SKM-1 (cell line): ENCODE results near the gene CGRRF1.

Experiments
- DNase-seq: peaks from one replicate; lab custom pipeline; 2025; ENCODE audit not compliant: unreplicated experiment; lab: John Stamatoyannopoulos, UW

CGRRF1 gene

DNA sequence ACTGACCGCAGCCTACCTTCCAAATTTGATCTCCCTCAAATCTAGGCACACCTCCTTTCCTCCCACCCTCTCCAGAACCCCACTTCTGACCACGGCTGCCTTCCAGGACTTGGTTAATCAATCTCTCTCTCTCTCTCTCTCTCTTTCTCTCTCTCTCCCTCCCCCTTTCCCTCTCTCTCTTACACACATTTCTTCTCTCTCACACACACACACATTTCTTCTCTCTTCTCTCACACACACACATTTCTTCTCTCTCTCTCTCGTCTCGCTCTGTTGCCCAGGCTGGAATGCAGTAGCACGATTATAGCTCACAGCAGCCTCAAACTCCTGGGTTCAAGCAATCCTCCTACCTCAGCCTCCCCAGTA lies 20.4 kb upstream of the CGRRF1 start:
- no peak for DNase-seq

DNA sequence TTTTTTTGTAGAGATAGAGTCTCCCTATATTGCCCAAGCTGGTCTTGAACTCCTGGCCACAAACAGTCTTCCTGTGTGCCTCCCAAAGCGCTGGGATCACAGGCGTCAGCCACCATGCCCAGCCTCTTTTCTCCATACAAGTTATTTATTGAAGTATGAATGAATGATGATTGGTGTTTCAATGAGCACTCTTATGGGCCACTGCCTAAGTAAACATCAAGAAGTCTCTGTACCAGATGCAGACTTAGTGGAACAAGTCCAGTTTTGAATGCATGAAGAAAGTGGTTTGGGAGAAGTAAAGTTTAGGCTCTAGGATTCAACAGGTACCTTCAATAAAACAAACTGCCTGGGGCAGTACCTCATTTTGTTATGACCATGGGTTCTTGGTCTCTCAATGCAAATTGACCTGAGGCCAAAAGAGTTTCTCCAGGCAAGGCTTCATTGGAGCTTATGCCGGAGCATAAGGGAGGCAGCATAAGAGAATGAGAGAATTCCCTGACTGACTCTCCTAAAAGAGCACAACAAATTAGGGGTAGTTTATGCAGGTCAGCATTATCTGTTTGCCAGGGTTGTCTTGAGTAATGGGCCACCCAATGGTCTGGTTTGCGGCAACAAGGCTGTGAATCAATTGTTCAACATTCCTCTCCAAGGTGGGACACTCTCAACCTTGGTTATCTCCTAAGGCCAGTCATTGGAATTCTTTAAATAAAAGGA lies 19.8 kb upstream of the CGRRF1 start:
- no peak for DNase-seq

DNA sequence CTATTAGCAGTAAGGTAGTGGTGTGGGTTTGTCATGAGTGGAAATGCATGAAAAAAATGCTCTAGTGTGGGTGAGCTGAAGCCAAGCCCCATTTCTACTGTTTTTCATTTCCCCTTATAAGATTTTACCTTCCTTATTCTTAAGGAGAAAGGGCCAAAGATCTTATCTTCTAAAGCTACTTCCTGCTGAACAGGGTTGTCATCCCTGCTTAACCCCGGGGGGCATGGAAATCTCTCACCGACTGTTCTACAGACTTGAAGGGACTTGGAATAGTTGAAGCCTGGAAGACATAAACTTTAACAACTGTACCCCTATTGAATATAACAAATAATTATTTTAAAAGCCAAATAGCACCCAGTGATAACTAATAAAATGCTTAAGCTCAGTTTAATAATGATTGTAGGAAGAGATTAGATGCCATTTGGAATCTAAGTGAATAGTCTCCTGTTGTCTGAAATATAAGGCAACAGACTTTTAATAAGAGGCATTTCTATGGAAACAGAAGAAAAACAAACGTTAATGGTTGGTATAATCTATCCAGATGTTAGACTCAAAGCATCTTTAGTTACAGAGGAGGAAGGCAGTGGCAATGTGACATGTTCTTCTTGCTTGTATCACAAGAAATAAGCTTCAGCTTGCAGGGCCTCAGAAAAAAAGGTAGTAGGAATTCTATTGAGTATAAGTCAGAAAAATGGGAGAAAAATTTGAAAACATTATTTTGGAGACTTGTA lies 19.1 kb upstream of the CGRRF1 start:
- no peak for DNase-seq

DNA sequence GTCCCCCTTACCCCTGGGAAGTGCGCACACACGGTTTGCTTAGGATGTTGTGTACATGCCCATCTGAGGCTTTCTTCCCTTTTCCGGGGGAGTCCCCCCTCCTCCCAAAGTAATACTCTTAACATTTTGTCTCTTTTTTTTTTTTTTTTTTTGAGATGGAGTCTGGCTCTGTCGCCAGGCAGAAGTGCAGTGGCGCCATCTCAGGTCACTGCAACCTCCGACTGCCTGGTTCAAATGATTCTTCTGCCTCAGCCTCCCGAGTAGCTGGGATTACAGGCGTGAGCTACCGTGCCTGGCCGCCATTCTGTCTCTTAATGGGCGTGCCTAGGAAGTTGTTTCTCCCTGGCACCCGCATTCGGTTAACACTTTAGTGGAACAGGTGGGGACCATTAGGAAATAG lies 16.4 kb upstream of the CGRRF1 start:
- no peak for DNase-seq

DNA sequence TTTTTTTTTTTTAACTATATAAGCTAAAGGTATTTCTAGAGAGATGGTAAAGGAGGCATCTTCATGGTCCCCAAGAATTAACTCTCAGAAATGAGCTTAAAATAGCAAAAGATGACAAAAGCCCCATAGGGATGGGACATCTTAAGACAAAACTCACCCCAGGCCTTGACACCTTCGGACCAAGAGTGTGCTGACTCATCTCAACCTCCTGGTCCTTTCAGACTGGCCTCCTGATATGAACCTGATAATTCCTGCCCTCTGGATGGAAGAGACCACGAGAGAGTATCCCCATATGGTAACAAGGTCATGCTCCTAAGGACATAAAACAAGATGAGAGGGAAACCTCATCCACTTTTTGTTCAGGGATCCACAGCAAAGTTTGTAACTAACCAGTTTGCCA lies 12.5 kb upstream of the CGRRF1 start:
- DNase-seq, result no peak

DNA sequence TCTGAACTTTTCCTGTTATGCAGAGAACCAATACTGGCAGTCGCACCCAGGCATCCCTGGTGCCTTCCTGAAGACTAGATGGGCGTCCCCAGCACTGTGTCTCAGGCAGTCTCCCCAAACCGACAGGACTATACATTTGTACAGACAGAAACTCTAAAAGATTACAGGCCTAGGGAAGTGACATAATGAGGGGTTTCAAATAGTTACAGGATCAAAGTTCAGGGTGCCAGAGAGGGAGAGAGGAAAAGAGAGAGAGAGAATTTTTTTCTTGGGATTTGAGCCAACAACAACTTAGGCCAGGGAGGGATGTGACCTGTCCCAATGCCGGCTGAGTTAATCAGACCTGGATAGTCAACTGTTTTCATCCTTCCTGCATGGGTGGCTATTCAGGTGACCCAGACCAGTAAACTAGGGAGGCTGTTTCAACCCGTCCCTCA lies 11.6 kb upstream of the CGRRF1 start:
- DNase-seq, result no peak

DNA sequence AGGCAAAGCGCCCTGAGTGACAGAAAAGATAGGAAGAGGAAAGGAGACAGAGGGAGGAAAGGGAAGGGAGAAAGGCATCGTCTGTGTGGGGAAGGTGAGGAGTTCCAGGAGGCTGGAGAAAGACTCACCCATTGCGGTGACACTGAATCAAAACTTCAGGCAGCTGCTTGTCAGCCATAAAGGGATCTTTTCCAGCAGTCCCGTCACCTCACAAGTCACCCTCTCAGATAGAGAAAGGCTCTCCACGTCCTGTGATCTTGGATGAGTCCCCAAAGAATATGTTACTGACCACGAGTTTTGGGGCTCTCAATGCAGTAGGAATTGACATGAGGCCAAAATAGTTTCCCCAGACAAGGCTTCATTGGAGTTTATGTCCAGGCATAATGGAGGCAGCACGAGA lies 11.1 kb upstream of the CGRRF1 start:
- DNase-seq, result no peak

DNA sequence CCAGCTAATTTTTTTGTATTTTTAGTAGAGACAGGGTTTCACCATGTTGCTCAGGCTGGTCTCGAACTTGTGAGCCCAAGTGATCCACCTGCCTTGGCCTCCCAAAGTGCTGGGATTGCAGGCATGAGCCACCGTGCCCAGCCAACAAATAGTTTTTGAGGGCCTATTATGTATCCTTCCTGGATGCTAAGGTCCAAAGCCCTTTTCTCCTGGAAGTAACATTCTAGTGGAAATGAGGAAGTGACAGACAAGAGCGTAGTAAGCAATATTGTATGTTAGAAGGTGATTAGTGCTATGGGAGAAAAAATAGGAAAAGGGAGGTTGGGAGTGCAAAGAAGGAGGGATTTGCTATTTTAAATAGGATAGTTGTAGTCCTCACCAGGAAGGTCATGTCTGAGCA lies 9.0 kb upstream of the CGRRF1 start:
- DNase-seq, result no peak

DNA sequence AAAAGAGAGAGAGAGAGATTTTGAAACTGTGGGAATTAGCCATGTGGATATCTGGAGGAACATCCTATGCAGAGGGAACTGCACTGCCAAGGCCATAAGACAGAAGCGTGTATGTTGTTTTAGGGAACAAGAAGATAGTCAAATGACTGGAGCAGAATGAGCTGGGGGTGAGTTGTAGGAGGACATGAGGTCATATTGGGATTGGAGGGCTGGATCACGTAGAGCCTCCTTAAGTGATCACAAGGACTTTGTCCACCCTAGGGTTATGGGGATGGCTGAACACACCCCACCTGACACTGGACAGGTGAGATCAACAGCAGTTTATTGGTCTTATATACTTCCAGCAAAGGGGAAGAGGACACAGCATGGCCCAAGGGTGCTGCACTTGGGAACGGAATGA lies 8.2 kb upstream of the CGRRF1 start:
- no peak for DNase-seq

DNA sequence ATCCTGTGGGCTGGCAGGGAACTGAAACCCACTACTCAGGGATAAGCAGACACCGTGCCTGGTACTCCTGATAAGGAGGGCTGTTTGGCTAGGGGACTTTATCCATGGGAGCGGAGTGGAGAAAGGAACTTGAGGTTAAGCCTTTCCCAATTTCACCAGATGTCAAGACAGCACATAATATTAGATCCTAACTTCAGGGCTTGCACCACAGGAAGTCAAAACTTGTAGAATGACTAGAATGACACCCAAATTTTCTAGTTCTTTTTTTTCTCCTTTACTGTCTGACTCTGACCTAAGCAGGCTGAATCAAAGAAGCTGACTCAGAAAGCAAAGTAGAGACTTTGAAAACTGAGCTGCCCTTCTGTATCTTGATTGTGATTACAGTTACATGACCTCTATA lies 7.1 kb upstream of the CGRRF1 start:
- no peak for DNase-seq

DNA sequence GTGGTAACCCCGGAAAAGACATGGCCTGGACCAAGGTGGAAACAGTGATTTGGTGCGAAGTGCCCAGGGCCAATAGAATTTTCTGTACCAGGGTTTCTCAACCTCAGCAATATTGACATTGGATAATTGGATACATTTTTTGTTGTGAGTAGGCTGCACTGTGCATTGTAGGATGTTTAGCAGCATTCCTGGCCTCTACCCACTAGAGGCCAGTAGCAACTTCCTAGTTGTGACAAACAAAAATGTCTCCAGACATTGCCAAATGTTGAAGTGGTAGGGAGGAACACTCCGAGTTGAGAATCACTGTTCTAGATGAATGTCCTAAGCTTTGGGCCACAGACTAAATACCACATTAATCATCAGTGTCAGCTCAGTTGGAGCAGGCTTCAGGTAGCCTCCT lies 6.2 kb upstream of the CGRRF1 start:
- DNase-seq, result no peak

DNA sequence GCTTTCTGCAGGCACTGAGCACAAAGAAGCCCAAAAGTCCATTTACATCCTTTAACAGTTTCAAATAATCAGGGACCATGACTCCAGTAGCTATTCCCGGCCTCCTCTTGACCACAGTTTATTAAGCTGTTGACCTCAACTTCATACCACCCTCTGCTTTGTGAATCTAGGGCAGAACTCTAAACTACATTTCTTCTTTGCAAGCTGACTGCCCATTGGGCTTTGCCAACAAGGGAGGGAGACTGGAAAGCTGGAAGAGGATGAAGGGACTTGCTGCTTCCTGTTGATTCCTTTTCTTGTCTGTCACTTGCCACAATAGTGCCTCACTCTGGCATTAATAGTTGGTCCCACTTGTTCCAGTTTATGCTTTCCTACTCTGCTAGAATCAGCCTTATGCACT lies 2.7 kb downstream of the CGRRF1 start:
- DNase-seq, result no peak

DNA sequence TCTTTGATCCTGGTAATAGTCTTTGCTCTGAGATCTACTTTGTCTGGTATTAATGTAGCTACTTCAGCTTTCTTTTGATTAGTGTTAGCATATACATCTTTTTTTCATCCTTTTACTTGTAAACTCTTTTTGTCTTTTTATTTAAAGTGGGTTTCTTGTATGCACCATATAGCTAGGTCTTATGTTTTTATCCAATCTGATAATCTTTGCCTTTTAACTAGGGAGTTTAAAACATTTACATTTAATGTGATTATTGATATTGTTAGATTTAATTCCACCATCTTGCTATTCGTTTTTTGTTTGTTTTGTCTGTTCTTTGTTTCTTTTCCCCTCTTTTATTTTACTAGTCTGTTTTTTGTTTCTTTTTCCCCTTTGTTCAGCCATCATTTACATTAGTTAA lies 6.0 kb downstream of the CGRRF1 start:
- no peak for DNase-seq

DNA sequence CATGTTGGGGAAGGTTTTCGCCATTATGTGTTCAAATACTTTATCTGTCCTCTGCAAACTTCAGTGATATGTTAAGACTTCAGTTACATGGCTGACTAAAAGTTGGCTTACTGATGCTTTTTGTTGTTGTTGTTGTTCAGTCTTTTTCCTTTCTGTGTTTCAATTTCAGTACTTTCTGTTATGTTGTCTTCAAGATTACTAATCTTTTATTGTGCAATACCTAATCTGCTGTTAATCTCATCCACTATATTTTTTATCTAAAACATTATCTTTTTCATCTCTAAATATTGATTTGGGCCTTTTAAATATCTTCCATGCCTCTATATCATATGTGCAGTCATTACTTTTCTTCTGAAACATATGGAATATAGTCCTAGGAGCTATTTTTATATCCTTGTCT lies 7.0 kb downstream of the CGRRF1 start:
- no peak for DNase-seq

DNA sequence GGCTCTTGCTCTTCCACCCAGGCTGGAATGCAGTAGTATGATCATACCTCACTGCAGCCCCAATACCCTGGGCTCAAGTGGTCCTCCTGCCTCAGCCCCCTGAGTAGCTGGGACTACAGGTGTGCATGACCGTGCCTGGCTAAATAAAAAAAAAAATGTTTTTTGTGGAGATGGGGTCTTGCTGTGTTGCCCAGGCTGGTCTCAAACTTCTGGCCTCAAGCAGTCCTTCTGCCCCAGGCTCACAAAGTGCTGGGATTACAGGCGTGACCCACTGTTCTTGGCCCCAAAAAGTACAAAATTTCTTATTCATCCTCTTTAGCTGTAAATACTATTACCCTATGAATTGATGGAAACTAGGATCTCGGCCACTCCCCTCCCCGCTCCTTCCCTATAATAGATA lies 14.7 kb downstream of the CGRRF1 start:
- DNase-seq, result no peak

DNA sequence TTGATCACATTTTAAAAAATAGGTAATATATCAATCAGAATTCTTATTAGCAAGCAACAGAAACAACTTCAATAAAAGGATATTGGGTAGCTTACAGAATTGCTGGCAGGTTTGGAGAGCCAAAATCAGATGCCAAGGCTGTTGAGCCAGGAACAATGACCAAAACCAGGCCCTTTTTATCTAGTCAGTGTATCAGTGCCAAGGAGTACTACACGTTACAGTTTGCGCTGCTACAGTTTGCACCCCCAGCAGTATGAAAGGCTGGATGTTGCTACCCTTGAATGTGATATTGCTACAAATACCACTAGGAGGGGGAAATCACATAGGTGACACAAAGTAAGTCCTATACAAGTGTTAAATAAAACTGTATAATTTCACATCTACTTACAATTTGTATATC lies 19.3 kb downstream of the CGRRF1 start:
- DNase-seq, result no peak

DNA sequence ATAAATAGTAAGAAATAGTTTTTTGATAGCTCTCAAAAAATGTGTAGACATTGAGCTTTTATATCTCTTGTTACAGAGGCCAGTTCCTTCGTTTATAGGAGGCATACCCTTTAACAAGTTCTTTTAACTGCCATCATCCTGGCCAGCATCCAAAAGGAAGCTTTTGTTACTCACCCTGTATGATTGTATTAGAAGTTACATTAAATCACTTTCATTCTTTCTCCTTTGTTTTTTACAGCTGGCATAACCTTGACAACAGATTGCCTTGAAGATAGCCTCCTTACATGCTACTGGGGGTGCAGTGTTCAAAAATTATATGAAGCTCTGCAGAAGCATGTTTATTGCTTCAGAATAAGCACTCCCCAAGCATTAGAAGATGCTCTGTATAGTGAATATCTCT lies 20.1 kb downstream of the CGRRF1 start:
- no peak for DNase-seq

DNA sequence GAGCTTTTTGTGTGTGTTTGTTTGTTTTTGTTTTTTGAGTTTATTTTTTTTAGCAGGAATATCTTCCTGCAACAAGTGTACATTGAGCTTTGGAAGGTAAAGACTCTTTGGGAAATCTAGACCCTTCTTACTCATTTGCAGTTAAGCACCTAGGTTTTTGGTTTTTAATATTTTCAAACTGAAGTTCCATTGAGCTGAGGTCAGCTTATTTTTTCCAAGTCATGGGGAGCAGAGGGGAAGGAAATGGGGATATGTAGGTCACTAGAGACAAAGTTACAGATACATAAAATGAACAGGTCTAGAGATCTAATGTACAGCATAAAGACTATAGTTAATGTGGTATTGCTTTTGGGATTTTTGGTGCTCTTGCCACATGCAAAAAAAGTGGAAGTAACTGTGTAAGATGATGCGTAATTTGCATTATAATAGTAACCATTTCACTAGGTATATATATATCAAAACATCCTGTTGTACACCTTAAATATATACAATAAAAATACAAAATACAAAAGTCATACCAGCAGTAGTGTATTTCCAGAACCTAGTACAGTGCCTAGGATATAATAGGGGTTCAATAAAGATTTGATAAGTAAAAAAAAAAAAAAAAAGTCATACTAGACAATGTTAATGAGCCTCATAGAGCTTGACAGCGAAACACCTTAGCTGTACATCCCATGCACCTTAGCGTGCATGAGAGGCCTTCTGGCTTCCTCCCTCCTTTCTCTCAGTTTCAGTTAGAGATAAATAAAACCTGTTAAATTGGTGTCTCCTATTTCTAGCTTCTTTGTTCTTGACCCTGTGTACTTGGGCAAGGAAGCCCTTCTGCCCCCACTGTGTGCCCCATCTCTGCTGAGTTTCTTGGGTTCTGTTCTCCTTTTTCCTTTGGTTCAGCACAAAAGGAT lies 22.7 kb downstream of the CGRRF1 start:
- no peak for DNase-seq

DNA sequence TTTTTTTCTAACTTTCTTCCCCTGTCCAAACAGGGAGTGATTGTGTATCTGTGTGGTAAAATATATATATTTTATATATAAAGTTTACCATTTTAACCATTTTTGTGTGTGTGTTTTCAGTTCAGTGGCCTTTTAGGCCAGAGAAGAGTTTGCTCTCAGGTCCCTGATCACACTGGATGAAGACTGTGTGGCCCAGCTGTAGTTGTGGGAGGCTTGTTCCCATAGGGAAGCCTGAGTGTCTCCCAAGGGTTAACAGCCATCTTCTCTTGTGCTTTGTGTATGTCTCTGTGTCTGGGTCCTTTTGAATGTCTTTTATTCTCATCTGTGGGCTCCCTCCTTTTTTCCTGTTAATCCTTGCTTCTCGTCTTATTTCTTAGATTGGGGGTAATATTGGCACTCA lies 23.4 kb downstream of the CGRRF1 start:
- no peak for DNase-seq

DNA sequence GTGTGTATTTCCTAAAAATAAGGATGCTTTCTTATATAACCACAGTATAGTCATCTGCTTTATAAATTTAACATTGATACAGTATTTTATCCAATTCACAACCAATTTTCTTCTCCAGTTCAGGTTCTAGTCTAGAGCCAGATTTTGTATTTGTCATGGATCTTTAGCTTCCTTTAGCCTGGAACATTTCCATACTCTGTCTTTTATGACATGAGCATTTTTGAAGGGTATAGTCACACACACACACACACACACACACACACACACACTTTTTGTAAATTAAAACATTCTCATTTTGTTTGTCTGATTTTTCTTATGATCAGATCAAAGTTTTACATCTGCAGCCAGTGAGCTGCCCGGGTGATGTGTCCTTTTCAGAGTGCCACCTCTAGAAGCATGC lies 25.4 kb downstream of the CGRRF1 start:
- no peak for DNase-seq

DNA sequence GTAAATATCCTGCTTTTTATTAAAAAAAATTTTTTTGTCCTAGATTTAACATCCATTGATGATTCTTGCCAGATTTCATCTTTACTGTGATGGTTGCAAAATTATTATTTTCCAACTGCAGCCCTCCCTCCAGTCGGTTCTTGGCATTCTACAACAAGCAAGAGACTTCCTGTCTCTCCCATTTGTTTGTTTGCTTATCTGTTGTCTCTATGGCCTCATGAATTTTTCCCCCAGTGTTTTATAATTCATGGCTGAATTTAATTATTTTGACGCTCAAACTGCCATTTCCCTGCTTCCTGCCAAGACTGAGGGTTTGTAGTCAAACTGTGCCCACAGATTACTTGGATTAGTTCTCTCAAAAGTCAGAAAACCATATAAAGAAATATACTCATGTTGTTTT lies 25.9 kb downstream of the CGRRF1 start:
- no peak for DNase-seq

DNA sequence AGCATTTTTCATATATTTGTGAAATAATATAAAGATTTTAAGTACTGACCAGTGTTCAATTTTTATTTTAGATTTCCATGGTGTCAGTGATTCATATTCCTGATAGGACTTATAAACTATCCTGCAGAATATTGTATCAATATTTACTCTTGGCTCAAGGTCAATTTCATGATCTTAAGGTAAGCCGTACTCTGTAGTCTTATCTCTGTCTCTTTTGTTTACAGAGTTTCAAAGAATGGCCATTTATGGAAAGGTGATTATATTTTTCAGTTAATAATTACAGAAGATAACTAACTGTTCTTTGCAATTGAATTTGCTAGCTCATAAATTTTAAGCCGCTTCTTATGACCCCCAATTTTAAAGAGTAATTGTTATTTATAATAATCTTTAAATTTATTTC lies 27.9 kb downstream of the CGRRF1 start:
- no peak for DNase-seq
